ENCODE measurements around the gene NSD2.

- no peak for TF ChIP-seq ZNF24 (IDR thresholded peaks at IDR 0.05)
- TF ChIP-seq, protein P1, sequence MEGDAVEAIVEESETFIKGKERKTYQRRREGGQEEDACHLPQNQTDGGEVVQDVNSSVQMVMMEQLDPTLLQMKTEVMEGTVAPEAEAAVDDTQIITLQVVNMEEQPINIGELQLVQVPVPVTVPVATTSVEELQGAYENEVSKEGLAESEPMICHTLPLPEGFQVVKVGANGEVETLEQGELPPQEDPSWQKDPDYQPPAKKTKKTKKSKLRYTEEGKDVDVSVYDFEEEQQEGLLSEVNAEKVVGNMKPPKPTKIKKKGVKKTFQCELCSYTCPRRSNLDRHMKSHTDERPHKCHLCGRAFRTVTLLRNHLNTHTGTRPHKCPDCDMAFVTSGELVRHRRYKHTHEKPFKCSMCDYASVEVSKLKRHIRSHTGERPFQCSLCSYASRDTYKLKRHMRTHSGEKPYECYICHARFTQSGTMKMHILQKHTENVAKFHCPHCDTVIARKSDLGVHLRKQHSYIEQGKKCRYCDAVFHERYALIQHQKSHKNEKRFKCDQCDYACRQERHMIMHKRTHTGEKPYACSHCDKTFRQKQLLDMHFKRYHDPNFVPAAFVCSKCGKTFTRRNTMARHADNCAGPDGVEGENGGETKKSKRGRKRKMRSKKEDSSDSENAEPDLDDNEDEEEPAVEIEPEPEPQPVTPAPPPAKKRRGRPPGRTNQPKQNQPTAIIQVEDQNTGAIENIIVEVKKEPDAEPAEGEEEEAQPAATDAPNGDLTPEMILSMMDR (IDR thresholded peaks at IDR 0.05 in 2 of 3, conservative IDR thresholded peaks at IDR 0.05 in 1 of 3; ENCODE audit: insufficient read depth in 2 of 3, low read depth in 1 of 3, low read length in 3 of 3), result no peak
Measured at GRCh38 chr4:1970926-1971325, 99.7 kb downstream of the NSD2 start.

All from K562 (cell line).